GM23338 (cell line): ENCODE data around the gene WNT10A. TPM values are rescaled to one million over a fixed set of nuclear protein-coding genes. Genes with fewer than 3 reads are reported as not detected.

ENCODE experiments used
- ATAC-seq: fragments of 200-7000 bp; cut with Tn5 transposase; 3 replicates; pipeline ENCODE4 v1.9.1; 2020
- DNase-seq: peaks from one replicate; pipeline ENCODE4 v3.0.0-alpha.2; 2015; ENCODE audit warnings: low spot score
- H2AFZ ChIP-seq: fragments of 200-600 bp; sonication (generic); 2 replicates; pipeline ENCODE4 v1.8.0; 2016; ENCODE audit warnings: antibody characterized with exemption, mild to moderate bottlenecking, moderate library complexity
- H3F3A ChIP-seq: fragments of 200-600 bp; sonication (generic); replicated peaks from 2 replicates; pipeline ENCODE4 v1.8.0; 2017; ENCODE audit warnings: antibody characterized with exemption, mixed run types, low read depth
- H3K27ac ChIP-seq: fragments of 200-600 bp; sonication (generic); 2 replicates; pipeline ENCODE4 v1.6.1; 2016; ENCODE audit warnings: low read depth
- H3K27me3 ChIP-seq: fragments of 200-600 bp; sonication (generic); 2 replicates; pipeline ENCODE4 v1.8.0; 2016; ENCODE audit warnings: mild to moderate bottlenecking, mixed run types, moderate library complexity; ENCODE audit not compliant: insufficient read depth
- H3K36me3 ChIP-seq: fragments of 200-600 bp; sonication (generic); 2 replicates; pipeline ENCODE4 v1.8.0; 2016; ENCODE audit warnings: mild to moderate bottlenecking; ENCODE audit not compliant: insufficient read depth
- H3K4me1 ChIP-seq: fragments of 200-600 bp; sonication (generic); 2 replicates; pipeline ENCODE4 v1.8.0; 2016; ENCODE audit warnings: mild to moderate bottlenecking, moderate library complexity; ENCODE audit not compliant: insufficient read depth
- H3K4me2 ChIP-seq: fragments of 200-600 bp; sonication (generic); 2 replicates; pipeline ENCODE4 v1.7.1; 2017; ENCODE audit warnings: mixed run types
- H3K4me3 ChIP-seq: fragments of 200-600 bp; sonication (generic); 2 replicates; pipeline ENCODE4 v1.6.1; 2016; ENCODE audit warnings: mixed run types
- H3K79me2 ChIP-seq: fragments of 200-600 bp; sonication (generic); replicated peaks from 2 replicates; pipeline ENCODE4 v1.8.0; 2017; ENCODE audit warnings: mild to moderate bottlenecking; ENCODE audit not compliant: insufficient read depth
- H3K9me2 ChIP-seq: fragments of 200-600 bp; sonication (generic); 2 replicates; pipeline ENCODE4 v1.8.0; 2017; ENCODE audit not compliant: insufficient read depth
- H4K20me1 ChIP-seq: fragments of 200-600 bp; sonication (generic); replicated peaks from 2 replicates; pipeline ENCODE4 v1.8.0; 2017; ENCODE audit warnings: mild to moderate bottlenecking; ENCODE audit not compliant: insufficient read depth
- H3K27ac Mint-ChIP-seq: 2 replicates; pipeline ENCODE4 v1.8.0; 2020; ENCODE audit warnings: inconsistent platforms, mild to moderate bottlenecking, moderate library complexity, mixed read lengths
- H3K27me3 Mint-ChIP-seq: 3 replicates; pipeline ENCODE4 v1.8.0; 2022; ENCODE audit warnings: low read depth, mild to moderate bottlenecking, moderate library complexity, mixed read lengths, inconsistent platforms; ENCODE audit not compliant: insufficient read depth, poor library complexity
- H3K36me3 Mint-ChIP-seq: 3 replicates; pipeline ENCODE4 v1.8.0; 2021; ENCODE audit warnings: low read depth, mild to moderate bottlenecking, inconsistent platforms, moderate library complexity, mixed read lengths
- H3K4me1 Mint-ChIP-seq: 3 replicates; pipeline ENCODE4 v1.8.0; 2020; ENCODE audit warnings: mild to moderate bottlenecking, inconsistent platforms, mixed read lengths
- H3K4me3 Mint-ChIP-seq: 3 replicates; pipeline ENCODE4 v1.8.0; 2021; ENCODE audit warnings: moderate library complexity, mild to moderate bottlenecking, inconsistent platforms, mixed read lengths
- H3K9me3 Mint-ChIP-seq: 3 replicates; pipeline ENCODE4 v1.8.0; 2020; ENCODE audit warnings: moderate library complexity, mild to moderate bottlenecking, inconsistent platforms, mixed read lengths
- EZH2 ChIP-seq: fragments of 200-600 bp; sonication (generic); IDR thresholded peaks from one replicate; pipeline ENCODE4 v1.8.0; 2017; ENCODE audit warnings: antibody characterized with exemption, mild to moderate bottlenecking, low read depth; ENCODE audit not compliant: unreplicated experiment
- JUNB ChIP-seq: IDR thresholded peaks from one replicate; pipeline ENCODE4 v1.6.1; 2016; ENCODE audit warnings: antibody characterized with exemption; ENCODE audit not compliant: unreplicated experiment
- POLR2AphosphoS5 ChIP-seq: IDR thresholded peaks from 2 replicates; pipeline ENCODE4 v1.6.1; 2016; ENCODE audit warnings: antibody characterized with exemption, low read depth
- STAT1 ChIP-seq: IDR thresholded peaks from one replicate; pipeline ENCODE4 v1.6.1; 2016; ENCODE audit warnings: antibody characterized with exemption; ENCODE audit not compliant: unreplicated experiment
- ZNF114 ChIP-seq: fragments of 250-450 bp; sonication (Bioruptor Pico); IDR thresholded peaks from 2 replicates; pipeline ENCODE4 v1.5.0; 2020; ENCODE audit warnings: mild to moderate bottlenecking, moderate library complexity
- ZNF331 ChIP-seq: fragments of 250-450 bp; sonication (Bioruptor Pico); IDR thresholded peaks from 2 replicates; pipeline ENCODE4 v1.5.0; 2020; ENCODE audit warnings: low read depth, mild to moderate bottlenecking, moderate library complexity
- polyA plus RNA-seq: library from polyadenylated mRNA; unstranded; fragments of >200 nt; fragmentation: Nextera tagmentation; extraction: Ambion mirVana; gene quantifications from 2 replicates; pipeline ENCODE4 v1.2.1, GENCODE V29; 2016
- total RNA-seq: library from RNA; depleted of rRNA; stranded (reverse); fragments of >200 nt; shearing (Covaris generic); gene quantifications from 2 replicates; pipeline ENCODE4 v1.2.3, GENCODE V29; 2014
- TF ChIP-seq, protein P1 (sequence below): IDR thresholded peaks from 2 replicates; pipeline ENCODE4 v1.6.1; 2016; ENCODE audit warnings: antibody characterized with exemption
- TF ChIP-seq, protein P2 (sequence below), 2 experiments: fragments of 200-600 bp in 1 of 2; sonication (generic) in 1 of 2; conservative IDR thresholded peaks; 2 replicates each; pipeline versions ENCODE4 v1.5.1 to v1.6.1; 2016 to 2017; ENCODE audit warnings: antibody characterized with exemption in 2 of 2, low read depth in 2 of 2, mild to moderate bottlenecking in 2 of 2, moderate library complexity in 1 of 2
- TF ChIP-seq, protein P3 (sequence below): IDR thresholded peaks from one replicate; pipeline ENCODE4 v1.6.1; 2018; ENCODE audit warnings: antibody characterized with exemption; ENCODE audit not compliant: unreplicated experiment

The WNT10A gene
- total and polyA plus RNA-seq, 2 experiments from 2014 or later: not detected

DNA sequence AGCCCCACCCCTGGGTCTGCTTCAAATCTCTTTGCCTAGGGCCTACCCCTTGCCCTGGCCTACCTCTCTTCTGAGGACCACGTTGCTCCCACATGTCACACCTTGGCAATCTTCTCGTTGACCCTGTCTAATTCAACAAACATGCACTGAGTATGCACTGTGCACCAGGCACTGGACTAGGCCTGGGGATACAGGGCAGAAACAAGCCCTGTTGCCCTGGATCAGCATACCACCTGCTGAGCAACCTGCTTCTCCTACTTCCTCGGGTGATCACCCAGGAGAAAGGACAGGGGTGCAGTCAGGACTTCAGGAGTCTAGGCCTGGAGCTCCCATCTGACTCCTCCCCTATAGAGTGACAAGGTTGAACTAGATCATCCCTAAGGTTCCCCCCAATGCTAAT lies 9.7 kb downstream of the WNT10A start (continued):
- TF ChIP-seq, protein P1, sequence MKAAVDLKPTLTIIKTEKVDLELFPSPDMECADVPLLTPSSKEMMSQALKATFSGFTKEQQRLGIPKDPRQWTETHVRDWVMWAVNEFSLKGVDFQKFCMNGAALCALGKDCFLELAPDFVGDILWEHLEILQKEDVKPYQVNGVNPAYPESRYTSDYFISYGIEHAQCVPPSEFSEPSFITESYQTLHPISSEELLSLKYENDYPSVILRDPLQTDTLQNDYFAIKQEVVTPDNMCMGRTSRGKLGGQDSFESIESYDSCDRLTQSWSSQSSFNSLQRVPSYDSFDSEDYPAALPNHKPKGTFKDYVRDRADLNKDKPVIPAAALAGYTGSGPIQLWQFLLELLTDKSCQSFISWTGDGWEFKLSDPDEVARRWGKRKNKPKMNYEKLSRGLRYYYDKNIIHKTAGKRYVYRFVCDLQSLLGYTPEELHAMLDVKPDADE: no peak
- TF ChIP-seq JUNB (no peak), POLR2AphosphoS5 (no peak), ZNF331 (CRISPR knock-in tag) (no peak), STAT1 (no peak)
- TF ChIP-seq, protein P2, sequence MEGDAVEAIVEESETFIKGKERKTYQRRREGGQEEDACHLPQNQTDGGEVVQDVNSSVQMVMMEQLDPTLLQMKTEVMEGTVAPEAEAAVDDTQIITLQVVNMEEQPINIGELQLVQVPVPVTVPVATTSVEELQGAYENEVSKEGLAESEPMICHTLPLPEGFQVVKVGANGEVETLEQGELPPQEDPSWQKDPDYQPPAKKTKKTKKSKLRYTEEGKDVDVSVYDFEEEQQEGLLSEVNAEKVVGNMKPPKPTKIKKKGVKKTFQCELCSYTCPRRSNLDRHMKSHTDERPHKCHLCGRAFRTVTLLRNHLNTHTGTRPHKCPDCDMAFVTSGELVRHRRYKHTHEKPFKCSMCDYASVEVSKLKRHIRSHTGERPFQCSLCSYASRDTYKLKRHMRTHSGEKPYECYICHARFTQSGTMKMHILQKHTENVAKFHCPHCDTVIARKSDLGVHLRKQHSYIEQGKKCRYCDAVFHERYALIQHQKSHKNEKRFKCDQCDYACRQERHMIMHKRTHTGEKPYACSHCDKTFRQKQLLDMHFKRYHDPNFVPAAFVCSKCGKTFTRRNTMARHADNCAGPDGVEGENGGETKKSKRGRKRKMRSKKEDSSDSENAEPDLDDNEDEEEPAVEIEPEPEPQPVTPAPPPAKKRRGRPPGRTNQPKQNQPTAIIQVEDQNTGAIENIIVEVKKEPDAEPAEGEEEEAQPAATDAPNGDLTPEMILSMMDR (conservative IDR thresholded peaks at IDR 0.05; ENCODE audit: low read depth in 2 of 2): no peak
- TF ChIP-seq, protein P3, sequence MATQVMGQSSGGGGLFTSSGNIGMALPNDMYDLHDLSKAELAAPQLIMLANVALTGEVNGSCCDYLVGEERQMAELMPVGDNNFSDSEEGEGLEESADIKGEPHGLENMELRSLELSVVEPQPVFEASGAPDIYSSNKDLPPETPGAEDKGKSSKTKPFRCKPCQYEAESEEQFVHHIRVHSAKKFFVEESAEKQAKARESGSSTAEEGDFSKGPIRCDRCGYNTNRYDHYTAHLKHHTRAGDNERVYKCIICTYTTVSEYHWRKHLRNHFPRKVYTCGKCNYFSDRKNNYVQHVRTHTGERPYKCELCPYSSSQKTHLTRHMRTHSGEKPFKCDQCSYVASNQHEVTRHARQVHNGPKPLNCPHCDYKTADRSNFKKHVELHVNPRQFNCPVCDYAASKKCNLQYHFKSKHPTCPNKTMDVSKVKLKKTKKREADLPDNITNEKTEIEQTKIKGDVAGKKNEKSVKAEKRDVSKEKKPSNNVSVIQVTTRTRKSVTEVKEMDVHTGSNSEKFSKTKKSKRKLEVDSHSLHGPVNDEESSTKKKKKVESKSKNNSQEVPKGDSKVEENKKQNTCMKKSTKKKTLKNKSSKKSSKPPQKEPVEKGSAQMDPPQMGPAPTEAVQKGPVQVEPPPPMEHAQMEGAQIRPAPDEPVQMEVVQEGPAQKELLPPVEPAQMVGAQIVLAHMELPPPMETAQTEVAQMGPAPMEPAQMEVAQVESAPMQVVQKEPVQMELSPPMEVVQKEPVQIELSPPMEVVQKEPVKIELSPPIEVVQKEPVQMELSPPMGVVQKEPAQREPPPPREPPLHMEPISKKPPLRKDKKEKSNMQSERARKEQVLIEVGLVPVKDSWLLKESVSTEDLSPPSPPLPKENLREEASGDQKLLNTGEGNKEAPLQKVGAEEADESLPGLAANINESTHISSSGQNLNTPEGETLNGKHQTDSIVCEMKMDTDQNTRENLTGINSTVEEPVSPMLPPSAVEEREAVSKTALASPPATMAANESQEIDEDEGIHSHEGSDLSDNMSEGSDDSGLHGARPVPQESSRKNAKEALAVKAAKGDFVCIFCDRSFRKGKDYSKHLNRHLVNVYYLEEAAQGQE: no peak

DNA sequence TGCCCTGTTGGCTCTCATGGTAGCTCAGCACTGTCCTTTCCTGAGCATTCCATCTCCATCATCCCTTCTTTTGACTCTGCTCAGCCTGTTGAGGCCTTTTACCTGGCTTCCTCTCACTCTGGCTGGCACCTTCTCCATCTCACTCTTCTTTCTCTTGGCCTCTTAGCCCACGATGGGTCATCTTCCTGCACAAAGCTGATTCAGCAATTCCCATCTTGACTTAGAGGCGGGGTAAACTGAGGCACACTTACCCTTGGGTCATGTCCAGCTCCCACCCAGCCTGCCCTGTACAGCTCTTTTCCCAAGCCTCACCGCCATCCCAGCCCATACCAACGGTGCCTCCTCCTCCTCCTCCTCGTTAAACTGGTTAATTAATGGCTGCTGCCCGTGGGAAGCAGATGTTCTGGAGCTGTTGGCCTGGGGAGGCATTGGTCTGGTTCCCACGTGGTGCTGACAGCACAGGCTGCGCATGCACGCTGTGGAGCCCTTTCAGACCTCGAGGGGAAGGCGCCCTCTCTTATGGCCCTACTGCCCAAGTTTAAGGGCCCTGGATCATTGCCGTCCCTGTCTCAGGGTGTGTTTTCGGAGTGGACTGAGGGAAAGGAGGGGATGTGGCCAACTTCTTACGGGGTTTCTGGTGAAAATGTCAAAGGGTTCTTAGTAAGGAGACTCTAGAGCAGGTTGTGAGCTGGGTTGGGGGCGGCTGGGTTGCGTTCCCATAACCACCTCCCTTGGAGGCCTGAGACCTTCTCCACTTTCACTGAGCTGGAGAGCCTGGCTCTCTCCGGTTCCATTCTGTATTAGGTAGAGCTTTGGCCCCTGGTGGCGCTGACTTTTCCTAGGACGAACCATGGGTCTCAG lies 10.9 kb downstream of the WNT10A start:
- DNase-seq (no peak), ATAC-seq (no peak)
- peaks cover 31% of the 10 kb centered on the region for H3K4me1 Mint-ChIP-seq
- no peak overlapping the region for H3K27ac Mint-ChIP-seq
- Histone ChIP-seq H3K4me3 (no peak overlapping the region), H3K27ac (no peak overlapping the region), H3K9me2 (no peaks in the 10 kb centered on the region), H2AFZ (no peak overlapping the region), H3F3A (no peaks in the 10 kb centered on the region), H3K4me1 (peaks cover 21% of the 10 kb centered on the region), H3K27me3 (peaks cover 100% of the 10 kb centered on the region), H3K79me2 (no peaks in the 10 kb centered on the region), H3K36me3 (no peaks in the 10 kb centered on the region), H3K4me2 (no peak overlapping the region), H4K20me1 (peaks cover 11% of the 10 kb centered on the region)
- peaks cover 94% of the 10 kb centered on the region for H3K27me3 Mint-ChIP-seq
- TF ChIP-seq EZH2 (peak; percentile 39), STAT1 (no peak), ZNF114 (CRISPR knock-in tag) (no peak)
- no peaks in the 10 kb centered on the region; the same call in 2 of the 3 replicates for H3K36me3 Mint-ChIP-seq
- no peaks in the 10 kb centered on the region; the same call in 2 of the 3 replicates for H3K9me3 Mint-ChIP-seq
- H3K4me3 Mint-ChIP-seq: peak overlapping the region; percentile 35; the same call in 2 of the 3 replicates
